Right kidney (tissue), 1 donor: ENCODE data around the gene NECTIN1.

ENCODE experiments used
- DNase-seq: peaks from one replicate; pipeline ENCODE4 v3.0.0-alpha.2; 2016

Gene NECTIN1

DNA sequence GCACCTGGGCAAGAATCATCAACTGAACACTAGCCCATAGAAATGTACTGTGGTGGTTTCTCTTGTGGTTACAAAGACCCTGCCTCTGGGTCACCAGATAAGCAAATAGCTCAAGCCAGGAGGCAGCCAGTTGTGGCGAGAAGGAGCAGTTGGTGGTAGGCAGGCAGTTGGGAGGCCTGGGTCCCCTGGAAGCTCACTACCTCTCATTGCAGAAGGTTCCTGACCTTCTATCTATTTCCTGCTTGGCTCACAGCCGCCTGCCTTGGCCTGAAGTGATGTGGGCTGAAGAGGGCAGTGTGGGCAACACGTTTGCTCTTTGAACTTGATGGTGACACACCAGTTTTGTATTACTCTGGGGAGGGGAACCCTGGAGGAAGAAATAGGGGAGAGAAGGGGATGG, 34.7 kb downstream of the NECTIN1 start:
- DNase-seq: no peak

DNA sequence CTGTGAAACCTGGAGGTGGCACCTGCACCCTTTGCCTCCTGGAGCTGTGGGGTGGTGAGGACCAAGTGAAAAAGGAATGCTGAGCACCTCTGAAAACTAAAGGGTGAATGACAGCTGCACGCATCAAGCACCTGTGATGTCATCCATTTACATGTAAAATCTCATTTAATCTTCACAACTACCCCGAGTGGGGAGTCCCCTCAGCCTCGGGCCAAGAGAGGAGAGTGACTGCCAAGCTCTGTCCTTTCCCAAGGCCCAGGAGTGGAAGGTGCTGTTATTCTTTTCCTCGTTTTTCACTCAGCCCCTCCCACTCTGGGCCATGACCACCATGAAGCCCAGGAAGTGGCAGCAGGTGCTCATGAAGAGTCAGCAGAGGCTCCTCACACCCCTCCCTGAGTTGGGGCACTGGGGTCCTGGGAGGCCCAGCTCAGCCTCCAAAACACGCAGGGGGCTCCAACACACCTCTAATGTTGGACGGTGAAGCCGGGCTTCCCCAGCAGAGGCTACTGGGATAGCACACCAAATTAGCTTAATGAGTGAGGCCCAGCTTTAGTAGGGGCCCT, 35.7 kb downstream of the NECTIN1 start:
- no peak for DNase-seq

DNA sequence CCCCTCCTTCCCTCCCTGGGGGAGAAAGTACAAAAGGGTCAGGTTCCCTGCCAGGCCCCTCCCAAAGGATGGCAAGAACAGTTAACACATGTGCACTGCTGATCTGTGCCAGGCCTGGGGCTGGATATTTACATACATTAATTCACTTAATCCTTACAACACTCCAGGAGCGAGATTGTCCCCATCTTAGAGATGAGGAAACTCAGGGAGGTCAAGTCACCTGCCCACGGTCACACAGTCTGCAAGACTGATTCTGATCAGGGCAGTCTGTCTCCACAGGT, 36.5 kb downstream of the NECTIN1 start:
- no peak for DNase-seq

DNA sequence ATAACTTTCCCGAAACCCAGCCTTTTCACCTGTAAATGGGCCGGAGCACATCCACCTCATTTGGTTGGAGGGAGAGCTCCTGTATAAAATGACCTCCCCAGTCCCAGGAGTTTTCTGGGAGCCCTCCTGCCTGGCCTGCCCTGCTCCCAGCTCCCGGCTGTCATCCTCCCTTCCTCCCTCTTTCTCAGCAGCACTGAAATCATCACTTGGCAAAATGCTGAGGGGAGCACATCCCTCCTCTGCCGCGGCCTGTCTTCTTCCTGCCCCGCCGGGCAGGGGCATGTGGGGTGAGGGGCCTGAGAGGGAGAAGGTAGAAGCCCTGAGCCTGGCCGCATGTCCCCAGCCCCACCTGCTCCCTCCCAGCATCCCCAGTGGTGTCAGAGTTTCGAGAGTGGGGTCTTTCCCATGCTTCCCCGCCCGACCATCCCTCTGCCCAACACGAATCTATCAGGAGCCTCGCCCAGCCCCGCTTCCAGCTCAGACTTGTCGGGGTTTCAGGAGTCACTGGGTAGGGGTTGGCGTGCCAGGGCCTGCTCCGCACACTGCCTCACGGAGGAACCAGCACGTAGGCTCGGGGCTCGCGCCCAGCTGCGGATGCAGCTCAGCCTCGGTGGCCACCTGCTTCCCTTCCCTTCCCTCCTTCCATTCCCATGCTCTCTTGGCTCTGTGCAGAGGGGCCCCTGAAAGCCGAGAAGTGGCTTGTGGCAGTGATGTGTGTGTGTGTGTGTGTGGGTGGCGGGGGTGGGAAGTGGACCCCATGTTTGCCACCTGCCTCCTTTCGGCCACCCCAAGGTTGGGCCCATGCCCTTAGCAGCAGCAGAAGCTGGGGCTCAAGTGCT, 37.1 kb downstream of the NECTIN1 start:
- no peak for DNase-seq

DNA sequence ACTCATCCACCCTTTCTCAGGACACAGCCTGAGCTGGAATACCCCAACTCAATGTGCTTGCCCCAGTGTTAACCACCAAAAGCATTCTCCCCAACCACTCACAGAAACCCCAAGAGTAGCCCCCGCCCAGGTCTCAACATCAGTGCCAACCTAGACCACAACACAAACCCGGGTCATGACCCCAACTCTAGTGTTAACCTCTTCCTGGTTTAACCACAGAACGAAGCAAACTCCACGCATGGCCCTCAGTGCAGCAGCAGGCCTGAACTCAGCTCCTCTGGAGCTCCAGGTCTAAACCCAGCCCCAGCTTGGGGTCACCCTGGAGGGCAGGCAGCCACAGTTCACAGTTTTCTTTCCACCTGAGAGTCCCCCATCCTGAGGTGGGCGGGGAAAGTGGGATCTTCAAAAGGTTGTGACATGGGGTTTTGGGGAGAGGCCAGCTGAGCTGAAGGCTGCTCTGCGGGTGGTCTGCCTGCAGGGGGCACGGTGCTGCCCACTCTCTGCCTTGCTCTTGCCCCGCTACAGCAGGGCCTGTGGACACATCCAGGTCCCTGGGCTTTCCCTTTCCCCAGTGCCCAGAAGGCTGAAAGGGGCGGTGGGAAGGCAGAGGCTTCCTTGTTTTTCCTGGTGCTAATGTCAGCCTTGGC, 37.9 kb downstream of the NECTIN1 start:
- DNase-seq: no peak

DNA sequence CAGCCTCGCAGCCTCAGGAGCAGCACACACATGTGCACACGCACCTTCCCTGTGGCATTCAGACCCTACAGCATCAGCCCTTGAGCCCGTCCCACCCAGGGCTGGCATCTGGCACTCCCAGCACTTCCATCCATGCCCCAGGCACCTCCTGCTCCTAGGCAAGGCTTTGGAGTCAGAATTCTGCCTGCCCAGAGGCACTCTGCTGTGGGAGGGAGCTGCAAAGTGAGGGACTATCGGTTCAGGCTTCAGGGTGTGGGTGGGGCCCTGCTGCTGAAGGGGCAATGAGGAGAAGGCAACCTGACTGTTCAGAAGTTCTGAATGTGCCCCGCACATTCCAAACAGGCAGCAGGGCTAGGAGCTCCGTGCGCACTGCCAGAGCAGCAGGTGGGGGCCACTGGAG, 39.7 kb downstream of the NECTIN1 start:
- no peak for DNase-seq

DNA sequence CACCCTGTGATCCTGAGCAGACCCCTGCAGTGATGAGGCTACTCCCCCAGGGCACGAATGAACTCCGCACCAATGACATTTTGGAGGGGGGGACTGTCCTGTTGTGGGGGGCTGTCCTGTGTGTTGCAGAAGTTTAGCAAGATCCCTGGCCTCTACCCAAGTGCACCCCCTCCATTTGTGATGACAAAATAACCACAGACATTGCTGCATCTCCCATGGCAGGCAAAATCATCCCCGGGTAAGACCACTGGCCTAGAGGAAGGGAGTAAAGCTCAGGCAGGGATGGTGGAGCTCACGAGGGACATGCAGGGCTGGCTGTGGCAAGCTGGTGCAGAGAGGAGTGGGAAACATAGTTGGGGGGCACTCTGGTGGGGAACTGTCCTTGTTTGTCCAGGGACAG, 40.6 kb downstream of the NECTIN1 start:
- DNase-seq: no peak

DNA sequence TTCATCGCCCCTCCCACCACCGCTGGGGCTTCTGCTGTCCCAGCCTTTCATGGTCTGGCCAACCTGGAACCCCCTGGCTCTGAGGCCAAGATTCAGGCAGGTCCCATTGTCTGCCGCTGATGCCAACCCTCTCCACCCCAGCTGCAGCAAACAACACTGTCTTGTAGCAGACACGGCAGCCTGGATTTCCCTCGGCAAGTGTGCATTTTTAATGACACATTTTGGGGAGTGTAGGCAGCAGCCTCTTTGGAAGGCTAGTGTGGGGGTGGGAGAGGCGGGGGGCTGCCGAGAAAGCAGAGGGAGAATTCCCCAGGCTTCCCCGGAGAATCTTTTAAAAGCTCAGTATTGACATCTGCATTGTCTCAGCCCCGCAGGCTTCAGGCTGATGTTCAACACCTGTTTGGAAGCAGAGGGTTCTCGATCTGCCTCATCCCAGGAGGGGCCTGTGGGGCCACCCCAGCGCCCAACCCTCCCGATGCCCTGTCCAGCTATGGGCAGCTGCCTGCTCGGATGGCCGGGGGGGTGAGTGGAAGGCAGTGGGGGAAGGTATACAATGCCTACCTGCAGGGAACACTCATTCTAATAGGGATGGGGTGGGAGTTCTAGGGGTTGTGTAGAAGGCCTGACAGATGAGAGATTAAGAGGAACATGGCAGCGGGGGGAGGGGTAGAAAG, 41.5 kb downstream of the NECTIN1 start:
- DNase-seq: no peak

DNA sequence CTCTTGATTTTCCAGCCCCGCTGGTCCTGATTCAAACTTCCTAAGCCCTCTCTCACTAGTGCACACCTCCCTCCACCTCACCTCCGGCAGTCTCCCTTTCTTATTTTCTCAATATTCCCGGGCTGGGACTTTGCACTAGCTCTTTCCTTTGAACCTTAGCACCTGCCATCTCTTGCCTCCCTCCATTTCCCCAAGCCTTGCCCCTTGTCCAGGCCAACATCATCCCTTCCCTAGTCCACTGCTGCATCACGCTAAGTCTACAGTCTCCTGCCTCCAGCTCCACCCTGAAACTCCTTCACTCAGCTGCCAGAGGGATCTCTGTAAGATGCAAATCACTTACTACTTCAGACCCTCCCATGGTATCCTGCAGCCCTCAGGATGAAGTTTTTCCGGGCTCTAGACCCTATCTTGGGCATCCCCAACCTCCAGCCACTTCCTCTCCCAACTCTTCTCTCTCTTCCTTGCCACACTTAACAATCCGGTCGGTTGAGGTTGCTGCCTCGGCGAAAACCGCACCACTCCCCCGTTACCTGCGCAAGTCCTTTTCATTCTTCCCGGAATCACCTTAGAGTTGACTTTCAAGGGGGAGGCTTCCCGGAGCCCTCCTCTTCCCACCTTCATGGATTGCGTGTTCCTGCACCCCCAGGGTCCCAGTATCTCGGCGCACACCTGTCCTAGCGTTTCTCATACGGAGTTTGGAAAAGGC, 42.7 kb downstream of the NECTIN1 start:
- DNase-seq: no peak

DNA sequence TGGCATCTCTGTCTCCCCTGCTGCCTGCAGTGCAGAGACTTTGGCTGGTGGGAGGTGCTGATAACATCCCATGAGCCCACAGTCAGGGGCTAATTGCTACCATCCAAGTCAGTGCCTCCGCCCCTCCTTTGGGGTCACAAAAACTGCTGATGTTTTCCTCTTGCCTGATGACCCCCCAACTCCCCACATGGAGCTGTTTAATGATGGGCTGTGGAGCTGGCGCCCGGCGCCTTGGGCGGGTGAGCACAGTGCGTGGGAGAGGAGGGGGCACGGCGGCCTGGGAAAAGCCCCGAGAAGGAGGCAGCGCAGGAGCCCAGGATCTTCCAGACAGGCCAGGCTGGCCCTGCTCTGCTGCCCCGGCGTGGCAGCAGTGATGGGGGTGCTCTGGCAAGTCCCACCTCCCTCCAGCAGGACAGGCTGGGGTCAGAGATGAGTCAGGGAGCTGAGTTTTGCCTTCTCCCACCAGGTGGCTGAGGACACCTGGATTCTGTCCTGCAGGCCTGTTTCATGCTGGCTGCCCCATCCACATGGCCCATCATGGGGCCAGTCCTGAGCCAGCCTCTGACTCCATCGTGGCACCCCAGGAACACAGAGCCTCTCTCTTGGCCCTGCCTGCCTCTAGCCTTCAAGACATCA, 43.8 kb downstream of the NECTIN1 start:
- peak; percentile 71 for DNase-seq

DNA sequence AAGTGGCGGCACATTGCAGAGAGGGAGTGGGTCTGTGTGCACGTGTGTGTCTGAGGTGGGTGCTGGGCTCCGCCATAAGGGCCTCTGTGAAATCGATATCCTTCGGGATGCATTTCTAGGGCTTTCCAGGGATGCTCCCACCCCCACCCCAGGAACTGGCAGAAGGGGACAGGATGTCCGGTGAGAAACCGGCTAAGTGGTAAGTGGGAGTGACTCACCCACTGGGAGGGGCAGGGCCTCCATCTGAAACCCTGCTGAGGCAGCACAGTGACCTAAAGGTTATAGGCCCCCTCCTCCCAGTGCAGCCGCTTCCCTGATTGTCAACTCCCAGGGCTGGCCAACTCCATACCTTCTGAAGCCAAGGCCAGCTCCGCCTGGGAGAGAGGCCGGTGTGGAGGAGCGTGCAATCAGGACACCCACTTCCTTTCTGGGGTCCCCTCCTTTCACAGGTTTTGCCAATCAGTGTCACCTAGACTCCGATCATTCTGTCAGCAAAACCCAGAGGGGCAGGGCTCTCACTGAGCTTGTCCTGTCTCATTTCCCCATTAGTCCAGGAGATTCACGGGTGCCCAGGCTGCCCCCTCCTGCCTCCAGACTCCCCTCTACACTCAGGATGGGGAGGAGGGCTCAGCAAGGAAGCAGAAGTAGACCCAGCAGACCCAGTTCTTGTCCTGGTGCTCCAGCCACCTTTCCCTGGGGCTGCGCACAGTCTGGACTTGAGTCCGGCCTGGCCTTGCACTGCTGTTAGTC, 44.5 kb downstream of the NECTIN1 start:
- peak; percentile 70 for DNase-seq

DNA sequence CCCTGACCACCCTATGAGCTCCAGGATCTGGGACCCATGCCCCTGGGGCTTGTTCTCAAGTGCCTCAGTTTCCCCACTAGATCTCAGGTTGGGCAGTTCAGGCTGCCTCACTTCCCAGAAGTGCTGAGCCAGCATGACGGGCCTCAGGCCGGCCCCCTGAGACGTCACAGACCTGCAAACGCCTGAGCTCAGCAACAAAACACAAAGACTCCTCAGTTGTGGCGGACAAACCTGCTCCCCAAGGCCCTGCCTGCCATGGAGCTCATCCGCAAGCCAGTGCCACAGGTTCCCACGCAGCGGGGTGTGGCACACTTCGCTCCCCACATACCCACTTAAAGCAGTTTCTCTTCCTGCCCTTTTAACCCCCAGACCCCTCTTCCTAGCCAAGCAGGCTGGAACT, 45.2 kb downstream of the NECTIN1 start:
- DNase-seq: no peak

DNA sequence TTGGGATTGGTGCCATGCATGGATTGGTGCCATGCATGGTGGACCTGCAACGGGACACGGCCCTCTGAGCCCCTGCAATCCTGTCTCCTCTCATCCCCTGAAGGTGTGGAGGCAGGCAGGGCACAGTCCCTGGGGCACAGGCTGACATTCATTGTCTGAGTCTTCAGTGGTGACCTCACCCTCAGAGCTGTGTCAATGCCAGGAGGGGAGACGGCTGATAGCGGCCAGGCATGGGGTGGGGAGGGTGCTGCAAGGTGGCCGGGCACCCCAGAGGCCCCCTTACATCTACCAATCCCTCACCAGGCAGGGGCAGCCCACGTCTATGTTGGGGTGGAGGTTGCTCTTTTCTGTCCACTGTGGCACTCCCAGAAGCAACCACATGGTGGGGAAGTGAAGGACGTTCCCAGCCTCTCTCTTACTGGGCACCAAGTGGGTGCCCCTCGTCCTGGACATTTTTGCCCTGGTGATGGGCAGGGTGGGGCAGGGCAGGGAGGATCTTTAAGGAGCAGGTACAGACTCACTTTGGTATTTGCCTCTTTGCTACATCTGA, 47.6 kb downstream of the NECTIN1 start:
- DNase-seq: no peak

DNA sequence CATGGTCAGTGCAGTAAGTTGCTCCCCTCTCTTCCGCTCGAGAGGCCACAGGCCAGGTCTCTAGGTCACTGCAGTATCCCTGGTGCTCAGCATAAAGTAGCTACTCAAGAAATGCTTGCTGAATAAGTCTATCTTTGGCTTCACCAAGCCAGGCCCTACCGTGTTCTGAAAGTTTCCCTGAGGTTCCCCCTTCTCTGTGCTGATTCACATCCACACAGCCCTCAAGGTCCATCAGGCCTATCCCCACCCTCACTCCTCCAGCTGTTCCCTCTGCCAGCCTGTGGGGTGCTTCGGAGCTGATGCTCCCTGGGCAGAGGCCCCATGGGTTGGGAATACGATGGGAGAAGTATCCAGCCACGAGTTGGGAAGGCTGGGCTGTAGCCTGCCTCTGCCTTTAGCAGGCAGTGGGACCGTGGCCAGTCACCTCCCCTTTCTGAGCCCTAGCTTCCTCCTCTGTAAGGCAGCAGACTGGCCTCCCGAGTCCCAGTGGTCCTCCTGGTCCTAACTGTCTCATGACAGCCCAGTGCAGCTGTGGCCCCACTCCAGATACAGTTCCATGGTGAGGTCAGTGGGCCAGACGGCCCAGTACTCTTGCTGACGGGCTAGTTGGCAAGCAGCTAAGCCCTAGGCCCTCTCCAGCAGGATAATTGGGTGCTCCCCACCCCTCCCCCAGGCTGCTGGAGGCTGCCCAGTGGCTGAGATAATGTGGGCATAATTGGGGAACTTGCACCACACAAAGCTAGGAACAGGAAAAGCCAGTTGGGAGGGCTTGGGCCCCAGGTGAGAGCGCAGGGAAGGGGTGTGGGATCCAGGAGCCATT, 48.2 kb downstream of the NECTIN1 start:
- no peak for DNase-seq

DNA sequence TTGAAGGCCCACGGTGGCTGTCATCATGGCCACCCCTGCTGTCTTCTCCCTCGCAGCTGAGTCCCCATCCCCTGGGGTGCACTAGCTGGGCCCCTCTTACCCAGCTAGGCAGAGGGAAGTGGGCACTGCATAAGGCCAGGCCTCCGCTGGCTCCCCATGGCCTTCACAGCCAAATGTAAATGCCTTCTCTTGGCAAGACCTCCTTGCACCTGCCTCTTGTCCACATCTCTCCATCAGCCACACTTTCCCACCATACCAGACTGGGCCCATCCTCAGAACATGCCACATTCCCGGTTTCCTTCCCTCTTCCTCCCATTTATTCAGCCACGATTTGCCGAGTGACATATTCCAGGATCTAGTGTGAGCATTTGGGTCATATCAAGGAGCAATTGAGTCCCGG, 49.7 kb downstream of the NECTIN1 start:
- DNase-seq: no peak

DNA sequence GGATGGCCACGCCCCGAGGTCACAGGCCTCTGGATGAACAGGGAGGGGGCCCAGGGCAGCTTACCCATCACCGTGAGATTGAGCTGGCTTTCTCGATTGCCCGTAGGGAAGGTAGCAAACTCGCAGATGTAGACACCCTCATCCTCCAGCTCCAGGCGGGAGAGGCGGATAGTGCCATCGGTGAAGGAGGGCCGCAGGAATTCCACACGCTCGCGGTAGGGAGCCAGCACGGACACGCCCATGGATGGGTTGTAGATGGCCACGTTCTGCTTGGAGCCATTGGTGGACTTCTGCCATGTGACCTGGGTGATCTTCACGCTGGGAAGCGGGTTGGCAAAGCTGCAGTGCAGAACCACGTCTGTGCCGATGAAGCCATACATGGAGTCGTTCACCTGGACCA, 50.6 kb downstream of the NECTIN1 start:
- no peak for DNase-seq

DNA sequence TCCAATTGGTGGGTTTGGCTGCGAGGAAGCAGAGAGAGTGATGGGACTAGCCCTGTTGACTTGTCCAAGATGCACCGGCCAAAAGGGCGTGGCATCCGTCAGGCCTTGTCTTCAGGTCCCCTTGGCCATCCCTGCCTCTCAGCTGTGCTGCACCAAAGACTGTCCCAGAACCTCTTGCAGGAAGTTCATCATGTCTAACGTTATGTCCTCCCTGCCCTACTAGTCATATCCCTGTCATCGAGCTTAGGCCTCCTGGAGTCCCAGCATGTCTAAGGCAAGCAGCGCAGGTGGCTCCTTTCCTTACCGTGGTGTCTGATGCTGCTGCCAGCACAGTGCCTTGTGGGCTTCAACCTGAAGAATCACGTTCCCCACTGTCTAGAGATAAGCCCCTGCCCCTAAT, 51.2 kb downstream of the NECTIN1 start:
- no peak for DNase-seq

DNA sequence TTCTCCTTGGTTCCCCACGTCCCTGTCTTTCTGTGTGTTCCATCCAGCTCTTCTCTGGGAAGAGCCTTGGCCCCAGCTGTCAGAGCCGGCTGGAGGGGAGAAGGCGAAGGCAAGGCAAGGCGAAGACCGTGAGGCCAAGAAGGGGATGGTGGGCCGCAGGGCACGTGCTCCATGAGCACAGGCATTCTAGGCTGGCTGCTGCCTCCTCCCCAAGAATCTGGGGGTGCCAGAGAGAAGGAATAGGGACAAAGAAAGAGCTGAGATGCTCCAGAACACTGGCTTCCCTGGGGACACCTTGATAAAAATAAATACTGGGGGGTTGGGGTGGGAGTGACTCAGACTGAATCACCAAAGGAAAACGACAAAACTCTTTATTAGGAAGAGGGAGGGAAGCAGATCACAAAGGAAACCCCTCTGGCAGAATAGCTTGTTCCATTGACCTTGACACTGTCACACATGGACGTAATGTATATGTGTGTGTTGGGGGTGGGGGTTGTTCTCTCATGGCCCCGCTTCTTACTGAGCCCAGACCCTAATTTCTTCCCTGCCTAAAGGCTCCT, 52.5 kb downstream of the NECTIN1 start:
- DNase-seq: no peak

DNA sequence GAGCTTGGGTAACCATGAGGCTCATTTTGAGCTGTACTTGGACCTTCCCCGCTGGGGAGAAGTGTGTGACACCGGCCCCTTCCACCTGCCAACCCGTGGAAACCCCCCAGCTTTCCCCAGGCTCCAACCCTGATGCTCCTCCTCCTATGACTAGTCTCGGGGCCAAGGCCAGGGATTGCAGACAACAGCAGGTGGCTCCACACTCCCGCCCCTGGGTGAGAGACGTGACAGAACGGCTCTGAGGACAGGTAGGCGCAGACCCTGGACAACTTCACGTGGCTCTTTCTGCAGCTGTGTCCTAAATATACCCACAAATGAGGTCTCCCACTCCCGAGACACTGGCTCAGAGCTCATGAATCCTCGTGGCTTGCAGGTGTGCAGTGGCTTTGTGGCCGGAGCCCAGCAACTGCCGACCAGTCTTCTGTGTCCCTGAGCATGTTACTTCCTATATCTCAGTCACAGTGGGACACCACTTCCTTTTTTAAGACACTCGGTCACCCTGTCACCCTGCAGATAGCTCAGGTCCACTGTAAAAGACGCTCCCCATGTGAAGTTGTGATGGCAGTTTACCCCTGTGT, 55.2 kb downstream of the NECTIN1 start:
- DNase-seq: no peak
